SW 1271 (cell line): ENCODE data around the gene RGL4.

Source experiments
- DNase-seq, 2 experiments: peaks; one replicate each; lab custom pipeline; 2025; lab: John Stamatoyannopoulos, UW

RGL4 gene

GRCh38 chr22:23678133-23678532 lies 12.7 kb upstream of the RGL4 start:
- no peak for DNase-seq

GRCh38 chr22:23681026-23681809 lies 9.6 kb upstream of the RGL4 start:
- DNase-seq: no peak

GRCh38 chr22:23682077-23682476 lies 8.7 kb upstream of the RGL4 start:
- DNase-seq: no peak

- DNase-seq: no peak
These were observed 7.9 kb upstream of the RGL4 start for GRCh38 chr22:23682827-23683355.

- DNase-seq: no peak
These were observed 7.3 kb upstream of the RGL4 start for GRCh38 chr22:23683545-23683944.

- DNase-seq: no peak
These were observed 6.8 kb upstream of the RGL4 start for GRCh38 chr22:23684026-23684425.

GRCh38 chr22:23684561-23685031 lies 6.2 kb upstream of the RGL4 start:
- DNase-seq: no peak

- no peak for DNase-seq
These were observed 5.5 kb upstream of the RGL4 start for GRCh38 chr22:23685205-23685784.

- DNase-seq: no peak
These were observed 4.3 kb upstream of the RGL4 start for GRCh38 chr22:23686416-23687024.

GRCh38 chr22:23688121-23688520 lies 2.7 kb upstream of the RGL4 start:
- no peak for DNase-seq

- no peak for DNase-seq
These were observed 2.2 kb upstream of the RGL4 start for GRCh38 chr22:23688571-23688970.

GRCh38 chr22:23689414-23689813 lies 1.4 kb upstream of the RGL4 start:
- no peak for DNase-seq

GRCh38 chr22:23691748-23692423 lies 1.1 kb downstream of the RGL4 start:
- DNase-seq: no peak

GRCh38 chr22:23692598-23693291 lies 1.9 kb downstream of the RGL4 start:
- no peak for DNase-seq

GRCh38 chr22:23693979-23694680 lies 3.3 kb downstream of the RGL4 start:
- DNase-seq: no peak

GRCh38 chr22:23695141-23695540 lies 4.3 kb downstream of the RGL4 start:
- no peak for DNase-seq

- DNase-seq: no peak
These were observed 4.9 kb downstream of the RGL4 start for GRCh38 chr22:23695571-23696325.

GRCh38 chr22:23696326-23696851 lies 5.6 kb downstream of the RGL4 start:
- DNase-seq: no peak

- no peak for DNase-seq
These were observed 6.5 kb downstream of the RGL4 start for GRCh38 chr22:23697031-23697970.
